GM21515 (cell line): ENCODE measurements around the gene CCDC137.

Experiments
- ATAC-seq: cut with Tn5 transposase; IDR thresholded peaks from one replicate; pipeline ENCODE4 v1.9.1; 2021; ENCODE audit not compliant: unreplicated experiment

The CCDC137 gene

DNA sequence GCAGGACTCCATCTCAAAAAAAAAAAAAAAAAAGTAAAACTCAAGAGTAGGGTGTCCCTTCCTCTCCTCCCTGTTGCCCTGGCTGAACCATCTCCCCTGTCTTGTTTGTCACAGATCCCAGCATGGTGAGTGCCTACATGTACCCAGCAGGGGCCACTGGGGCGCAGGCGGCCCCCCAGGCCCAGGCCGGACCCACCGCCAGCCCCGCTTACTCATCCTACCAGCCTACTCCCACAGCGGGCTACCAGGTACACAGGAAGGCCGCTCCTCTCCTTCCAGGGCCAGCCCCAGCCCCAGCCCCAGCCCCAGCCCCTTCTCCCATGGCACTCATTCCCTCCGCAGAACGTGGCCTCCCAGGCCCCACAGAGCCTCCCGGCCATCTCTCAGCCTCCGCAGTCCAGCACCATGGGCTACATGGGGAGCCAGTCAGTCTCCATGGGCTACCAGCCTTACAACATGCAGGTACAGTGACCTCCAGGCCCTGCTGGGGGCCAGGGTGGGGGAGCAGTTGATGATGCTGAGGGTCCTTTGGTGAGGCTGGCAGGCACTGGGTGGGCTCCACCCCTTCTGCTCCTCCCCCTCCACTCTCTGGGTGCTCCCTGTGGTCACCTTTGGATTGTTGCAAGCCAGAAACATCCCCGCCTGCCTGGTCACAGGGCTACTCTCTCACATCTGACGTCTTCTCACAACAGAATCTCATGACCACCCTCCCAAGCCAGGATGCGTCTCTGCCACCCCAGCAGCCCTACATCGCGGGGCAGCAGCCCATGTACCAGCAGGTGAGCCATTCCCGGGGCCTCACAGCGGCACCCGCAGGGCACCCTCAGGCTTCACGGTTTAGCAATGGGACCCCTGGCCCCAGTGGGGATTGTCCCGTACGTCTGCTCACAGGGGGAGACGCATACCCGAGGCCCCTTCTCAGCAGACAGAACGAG, 34.1 kb downstream of the CCDC137 start:
- no peak for ATAC-seq

- no peak for ATAC-seq
These were observed 34.9 kb downstream of the CCDC137 start for GRCh38 chr17:81701288-81702071.

DNA sequence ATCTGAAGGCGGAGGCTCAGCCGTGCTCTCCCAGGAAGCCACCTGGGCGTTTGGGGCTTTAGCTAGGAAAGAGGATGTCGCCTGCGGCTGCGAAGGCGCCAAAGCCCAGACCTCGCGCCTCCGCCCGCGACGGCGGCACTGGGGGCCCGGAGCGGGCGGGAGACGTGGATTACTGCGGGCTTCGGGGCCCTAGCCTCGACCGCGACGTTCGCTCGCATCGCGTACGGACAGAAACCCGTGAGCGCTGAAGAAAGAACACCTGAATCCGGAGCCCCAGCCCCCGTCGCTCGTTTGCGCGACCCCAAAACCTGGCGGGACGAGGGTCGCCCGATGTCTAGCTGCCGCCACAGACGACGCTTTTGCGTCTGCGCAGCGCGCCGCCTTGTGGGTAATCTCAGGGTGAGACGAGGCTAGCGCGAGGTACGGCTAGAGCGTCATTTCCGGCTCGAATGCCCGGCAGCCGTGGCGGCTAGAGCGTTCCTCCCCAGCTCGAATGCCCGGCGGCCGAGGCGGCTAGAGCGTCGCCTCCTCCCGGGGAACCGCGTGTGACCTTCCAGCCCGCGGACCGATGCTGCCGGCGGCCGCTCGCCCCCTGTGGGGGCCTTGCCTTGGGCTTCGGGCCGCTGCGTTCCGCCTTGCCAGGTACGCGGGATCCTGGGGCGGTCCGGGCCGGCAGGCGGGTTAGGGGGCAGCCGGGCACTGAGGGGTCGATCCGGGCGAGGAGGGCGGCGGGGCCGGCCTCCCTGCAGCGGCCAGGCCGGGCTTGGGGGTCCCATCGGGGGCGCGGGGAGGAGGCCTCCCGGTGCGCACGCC, 36.6 kb downstream of the CCDC137 start, which contains the start of gene MRPL12:
TSS of gene MRPL12 (plus strand) at position 434 of the 813 bp plus-strand sequence. CDS start at position 569, 135 bp downstream.
- peak; percentile 69 for ATAC-seq

DNA sequence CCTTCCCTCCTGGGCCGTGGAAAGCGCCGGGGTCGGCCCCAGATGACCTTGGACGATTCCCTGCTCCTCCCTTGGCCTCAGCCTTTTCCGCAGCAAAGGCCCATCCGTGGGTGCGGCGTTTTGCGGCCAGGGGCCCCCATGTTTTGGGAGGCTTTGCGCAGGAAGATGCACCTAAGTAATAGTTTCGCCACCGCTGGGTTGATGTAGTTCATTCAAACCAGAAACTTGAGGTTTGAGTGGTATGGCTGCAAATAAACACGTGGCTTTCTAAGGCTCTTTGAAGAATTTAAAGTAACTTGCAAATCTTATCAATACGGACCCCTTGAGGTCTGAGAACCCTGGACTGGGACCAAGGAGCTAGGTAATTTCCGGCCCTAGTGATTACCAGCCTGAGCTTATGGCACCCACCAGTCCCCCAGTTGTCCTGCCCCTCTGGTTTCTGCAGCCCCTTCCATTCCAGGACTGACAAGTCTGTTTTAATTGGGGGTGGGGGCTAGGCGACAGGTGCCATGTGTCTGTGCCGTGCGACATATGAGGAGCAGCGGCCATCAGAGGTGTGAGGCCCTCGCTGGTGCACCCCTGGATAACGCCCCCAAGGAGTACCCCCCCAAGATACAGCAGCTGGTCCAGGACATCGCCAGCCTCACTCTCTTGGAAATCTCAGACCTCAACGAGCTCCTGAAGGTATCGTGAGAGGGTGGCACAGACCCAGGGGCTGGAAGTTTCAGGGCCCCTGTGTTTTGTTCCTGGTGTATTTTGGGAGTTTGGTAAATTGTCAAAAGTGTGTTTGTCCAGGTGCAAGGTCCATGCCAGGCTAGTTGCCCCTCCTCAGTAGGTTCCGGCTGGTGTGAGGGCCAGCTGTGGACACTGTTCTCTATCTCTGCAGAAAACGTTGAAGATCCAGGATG, 37.5 kb downstream of the CCDC137 start:
- ATAC-seq: peak; percentile 8

- no peak for ATAC-seq
These were observed 39.1 kb downstream of the CCDC137 start for GRCh38 chr17:81705518-81706231.

DNA sequence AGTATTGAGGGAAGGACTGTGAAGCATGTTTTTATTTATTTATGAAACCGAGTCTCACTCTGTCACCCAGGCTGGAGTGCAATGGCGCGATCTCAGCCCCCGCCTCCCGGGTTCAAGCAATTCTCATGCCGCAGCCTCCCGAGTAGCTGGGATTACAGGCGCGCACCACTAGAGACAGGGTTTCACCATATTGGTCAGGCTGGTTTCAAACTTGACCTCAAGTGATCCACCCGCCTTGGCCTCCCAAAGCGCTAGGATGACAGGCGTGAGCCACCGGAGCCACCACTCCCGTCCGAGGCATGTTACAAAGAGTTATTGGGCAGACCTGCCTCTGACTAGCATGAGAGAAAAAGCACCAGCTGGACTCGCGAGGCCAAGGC, 39.7 kb downstream of the CCDC137 start:
- ATAC-seq: no peak

DNA sequence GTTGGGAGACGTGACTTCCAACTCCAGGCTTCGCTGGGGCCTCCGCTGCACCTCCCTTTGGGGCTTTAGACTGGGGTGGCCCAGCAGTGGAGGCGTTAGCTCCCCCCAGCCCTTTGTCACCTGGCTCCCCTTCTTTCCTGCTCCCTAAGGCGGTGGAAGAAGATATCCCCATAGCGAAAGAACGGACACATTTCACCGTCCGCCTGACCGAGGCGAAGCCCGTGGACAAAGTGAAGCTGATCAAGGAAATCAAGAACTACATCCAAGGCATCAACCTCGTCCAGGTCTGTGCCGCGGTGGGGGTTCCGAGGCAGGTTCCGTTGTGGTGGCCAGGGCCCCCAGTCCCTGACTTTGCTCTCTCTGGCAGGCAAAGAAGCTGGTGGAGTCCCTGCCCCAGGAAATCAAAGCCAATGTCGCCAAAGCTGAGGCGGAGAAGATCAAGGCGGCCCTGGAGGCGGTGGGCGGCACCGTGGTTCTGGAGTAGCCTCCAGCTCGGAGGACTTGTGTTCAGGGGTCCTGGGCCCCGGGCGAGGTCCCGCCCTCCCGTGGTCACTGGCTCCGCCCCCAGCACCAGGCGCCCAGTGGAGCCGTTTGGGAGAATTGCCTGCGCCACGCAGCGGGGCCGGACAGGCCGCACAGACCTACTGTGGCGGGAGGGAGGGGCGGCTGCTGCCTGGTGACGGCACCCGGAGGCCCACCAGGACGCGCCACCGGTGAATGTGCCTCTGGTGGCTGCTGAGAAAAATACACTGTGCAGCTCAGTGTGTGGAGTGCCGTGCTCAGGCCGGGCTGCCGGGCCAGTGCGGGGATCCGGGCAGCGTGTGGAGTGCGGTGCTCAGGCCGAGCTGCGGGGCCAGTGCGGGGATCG, 40.5 kb downstream of the CCDC137 start:
- ATAC-seq: no peak

DNA sequence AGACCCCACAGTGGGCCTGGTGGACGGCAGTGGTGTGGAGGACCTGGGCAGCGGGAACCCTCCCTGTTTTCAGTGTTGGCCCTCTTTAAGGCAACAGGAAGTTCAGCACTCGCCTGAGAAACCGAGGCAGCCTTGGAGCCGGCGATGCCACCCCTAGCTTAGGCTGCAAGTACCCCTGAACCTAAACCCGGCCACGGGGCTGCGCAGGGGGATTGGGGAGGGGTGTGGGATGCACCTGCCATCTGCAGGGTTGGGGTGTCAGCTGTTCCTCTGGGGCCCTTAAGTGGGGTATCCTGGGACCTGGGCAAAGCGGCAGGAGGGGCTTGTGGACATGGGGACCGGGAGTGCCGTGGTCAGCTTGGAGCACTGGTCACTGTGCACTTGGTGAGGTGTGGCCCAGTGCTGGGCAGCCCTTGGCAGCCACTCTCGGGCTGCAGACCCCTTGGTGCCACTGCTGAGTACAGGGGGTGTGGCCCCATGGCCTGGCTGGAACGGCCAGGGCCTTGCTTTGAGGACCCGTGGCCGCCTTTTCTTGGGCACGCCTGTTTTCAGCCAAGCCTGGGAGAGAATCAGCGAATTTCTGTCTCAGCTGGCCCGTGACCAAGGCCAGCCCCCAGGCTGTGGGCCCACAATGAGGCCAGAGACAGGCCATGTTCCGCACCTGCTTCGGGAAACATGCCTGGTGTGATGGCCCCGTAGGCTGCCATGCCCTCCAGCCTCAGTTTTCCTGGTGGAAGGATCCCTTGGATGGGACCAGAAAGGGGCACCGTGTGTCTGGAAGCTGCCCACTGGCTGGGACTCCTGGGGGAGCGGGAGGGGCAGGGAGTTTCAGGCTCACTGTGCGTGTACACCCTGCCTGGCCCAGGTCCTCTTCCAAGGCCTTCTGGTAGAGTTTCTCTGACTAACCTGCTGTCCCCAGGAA, 41.4 kb downstream of the CCDC137 start:
- no peak for ATAC-seq

GRCh38 chr17:81708739-81709185, 42.2 kb downstream of the CCDC137 start:
- ATAC-seq: no peak

GRCh38 chr17:81710514-81711308, 44.2 kb downstream of the CCDC137 start:
- ATAC-seq: no peak

DNA sequence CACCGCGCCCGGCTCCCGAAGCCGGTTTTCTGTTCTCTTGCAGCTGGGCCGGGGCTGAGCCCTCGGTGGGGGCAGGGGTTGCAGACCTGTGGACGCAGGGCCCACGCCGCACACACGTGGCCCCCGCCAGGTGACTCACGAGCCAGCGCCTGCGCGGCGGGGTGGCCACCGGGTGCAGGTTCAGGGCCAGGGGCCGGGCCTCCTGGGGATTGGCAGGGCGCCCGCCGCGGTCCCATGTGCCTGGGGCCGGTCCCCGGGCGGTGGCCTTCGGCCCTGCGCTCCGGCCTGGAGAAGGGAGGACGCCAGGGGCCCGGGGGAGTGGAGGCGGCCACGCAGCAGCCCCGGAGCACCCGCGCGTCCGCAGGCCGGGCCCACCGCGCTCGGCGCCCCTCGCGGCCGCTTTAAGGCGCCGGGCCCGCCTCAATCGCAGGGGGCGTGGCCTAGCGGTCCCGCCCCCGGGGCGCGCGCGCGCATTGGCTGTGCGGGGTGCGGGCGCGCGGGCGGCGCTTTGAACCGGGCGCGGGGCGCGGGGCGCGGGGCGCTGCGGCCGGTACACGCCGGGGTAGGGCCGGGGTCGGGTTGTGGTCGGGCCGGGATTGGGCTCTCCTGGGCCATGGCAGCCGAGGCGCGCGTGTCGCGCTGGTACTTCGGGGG, 45.4 kb downstream of the CCDC137 start, which contains the start of gene SLC25A10:
TSS of gene SLC25A10 (plus strand) at position 471 of the 654 bp plus-strand sequence. CDS start at position 614, 143 bp downstream.
- ATAC-seq: peak; percentile 55

DNA sequence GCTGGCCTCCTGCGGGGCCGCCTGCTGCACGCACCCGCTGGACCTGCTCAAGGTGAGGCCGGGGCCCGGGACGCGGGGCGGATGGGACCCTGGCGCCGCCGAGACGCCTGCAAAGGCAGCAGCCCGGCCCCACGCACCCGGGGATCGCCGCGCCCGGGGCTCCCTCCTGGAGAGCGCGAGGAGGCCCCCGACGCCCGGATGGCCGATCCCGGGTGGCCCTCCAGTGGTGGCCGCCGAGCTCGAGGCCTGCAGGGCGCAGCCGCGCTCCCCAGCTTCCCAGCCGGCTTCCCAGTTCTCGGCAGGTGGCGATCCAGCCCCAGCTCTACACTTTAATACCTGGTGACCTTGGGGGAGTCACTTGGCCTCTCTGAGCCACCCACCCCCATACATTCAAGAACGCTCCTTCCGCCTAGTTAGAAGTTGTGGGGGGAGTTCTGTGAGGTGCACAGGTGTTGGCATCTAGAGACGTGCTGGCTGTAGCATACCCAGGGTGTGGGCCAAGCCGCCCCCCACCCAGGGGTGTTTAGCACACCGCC, 46.0 kb downstream of the CCDC137 start:
- peak; percentile 3 for ATAC-seq

DNA sequence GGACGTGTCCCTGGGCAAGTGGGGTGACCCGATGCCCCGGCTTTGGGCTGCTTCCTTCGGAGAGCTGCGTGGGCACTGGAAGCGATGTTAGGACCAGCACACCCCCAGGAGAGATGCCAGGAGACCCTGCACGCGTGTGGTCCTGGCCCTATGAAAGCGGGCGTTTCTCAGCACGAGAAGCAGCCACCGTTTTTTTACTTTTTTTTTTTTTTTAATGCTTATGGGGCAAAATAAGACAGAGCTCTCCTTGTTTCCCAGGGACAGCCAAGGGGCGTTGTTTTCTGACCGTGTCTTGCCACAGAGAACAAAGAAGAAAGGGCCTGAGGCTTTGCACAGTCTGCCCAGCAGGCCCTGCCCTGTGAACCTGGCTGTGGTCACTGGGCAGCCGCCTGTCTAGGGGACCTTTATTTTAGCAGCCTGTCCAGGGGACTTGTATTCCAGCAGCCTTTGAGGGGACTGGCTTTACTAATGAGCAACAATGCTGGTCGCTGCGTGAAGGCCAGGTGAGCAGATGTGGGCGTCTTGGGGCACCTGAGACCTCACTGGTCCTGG, 46.5 kb downstream of the CCDC137 start:
- no peak for ATAC-seq

- ATAC-seq: no peak
These were observed 47.2 kb downstream of the CCDC137 start for GRCh38 chr17:81713556-81714411.
